ENCODE results near the gene NACA.

DNA sequence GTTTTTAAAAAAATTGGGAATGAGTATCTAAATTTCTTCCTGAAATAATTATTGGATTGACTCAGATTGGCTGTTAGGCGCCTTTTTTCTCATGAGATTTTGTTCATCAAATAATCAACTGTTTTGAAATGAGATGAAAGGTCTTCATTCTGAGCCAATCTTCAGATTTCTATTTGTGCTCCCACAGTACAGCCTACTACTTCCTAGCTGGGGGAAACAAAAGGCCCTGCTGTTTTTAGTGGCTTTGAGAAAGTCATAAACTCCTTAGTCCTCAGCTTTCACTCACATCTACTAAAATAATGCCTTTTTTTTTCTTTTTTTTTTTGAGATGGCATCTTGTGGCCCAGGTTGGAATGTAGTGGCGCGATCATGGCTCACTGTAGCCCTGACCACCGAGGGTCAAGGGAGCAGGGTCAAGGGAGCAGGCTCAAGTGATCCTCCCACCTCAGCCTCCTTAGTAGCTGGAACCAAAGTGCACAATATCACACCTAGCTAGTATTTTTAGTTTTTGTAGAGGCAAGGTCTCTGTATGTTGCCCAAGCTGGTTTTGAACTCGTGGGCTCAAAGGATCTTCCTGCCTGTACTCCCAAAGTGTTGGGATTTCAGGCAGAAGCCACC, 15.2 kb downstream of the NACA start:
- TF ChIP-seq, protein P1, sequence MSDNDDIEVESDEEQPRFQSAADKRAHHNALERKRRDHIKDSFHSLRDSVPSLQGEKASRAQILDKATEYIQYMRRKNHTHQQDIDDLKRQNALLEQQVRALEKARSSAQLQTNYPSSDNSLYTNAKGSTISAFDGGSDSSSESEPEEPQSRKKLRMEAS (IDR thresholded peaks at IDR 0.05), result no peak
- TF ChIP-seq ZNF616 (CRISPR knock-in tag; IDR thresholded peaks at IDR 0.05; ENCODE audit: low read depth), result no peak
- TF ChIP-seq, protein P2, sequence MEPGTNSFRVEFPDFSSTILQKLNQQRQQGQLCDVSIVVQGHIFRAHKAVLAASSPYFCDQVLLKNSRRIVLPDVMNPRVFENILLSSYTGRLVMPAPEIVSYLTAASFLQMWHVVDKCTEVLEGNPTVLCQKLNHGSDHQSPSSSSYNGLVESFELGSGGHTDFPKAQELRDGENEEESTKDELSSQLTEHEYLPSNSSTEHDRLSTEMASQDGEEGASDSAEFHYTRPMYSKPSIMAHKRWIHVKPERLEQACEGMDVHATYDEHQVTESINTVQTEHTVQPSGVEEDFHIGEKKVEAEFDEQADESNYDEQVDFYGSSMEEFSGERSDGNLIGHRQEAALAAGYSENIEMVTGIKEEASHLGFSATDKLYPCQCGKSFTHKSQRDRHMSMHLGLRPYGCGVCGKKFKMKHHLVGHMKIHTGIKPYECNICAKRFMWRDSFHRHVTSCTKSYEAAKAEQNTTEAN (CRISPR knock-in tag; conservative IDR thresholded peaks at IDR 0.05), result no peak
- no peak for TF ChIP-seq RNF2 (conservative IDR thresholded peaks at IDR 0.05; ENCODE audit: low read depth)
- TF ChIP-seq TGIF2 (CRISPR knock-in tag; IDR thresholded peaks at IDR 0.05), result no peak
- no peak for TF ChIP-seq PHF21A (CRISPR knock-in tag; IDR thresholded peaks at IDR 0.05)
- no peak for TF ChIP-seq ISL2 (CRISPR knock-in tag; IDR thresholded peaks at IDR 0.05)
- TF ChIP-seq, protein P3, sequence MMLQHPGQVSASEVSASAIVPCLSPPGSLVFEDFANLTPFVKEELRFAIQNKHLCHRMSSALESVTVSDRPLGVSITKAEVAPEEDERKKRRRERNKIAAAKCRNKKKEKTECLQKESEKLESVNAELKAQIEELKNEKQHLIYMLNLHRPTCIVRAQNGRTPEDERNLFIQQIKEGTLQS (CRISPR knock-in tag; IDR thresholded peaks at IDR 0.05), result no peak
- no peak for TF ChIP-seq KDM1A (CRISPR knock-in tag; IDR thresholded peaks at IDR 0.05)
